Erythroblast (primary cell): ENCODE results near the gene CCDC33.

Experiments
- GATA1 ChIP-seq: IDR thresholded peaks from 2 replicates; pipeline ENCODE4 v1.6.1; 2011; ENCODE audit warnings: low read depth, mild to moderate bottlenecking, control low read depth, low read length, moderate library complexity
- POLR2A ChIP-seq: IDR thresholded peaks from 2 replicates; pipeline ENCODE4 v1.6.1; 2011; ENCODE audit warnings: mild to moderate bottlenecking, low read length

- TF ChIP-seq POLR2A (no peak), GATA1 (no peak)
Observed at GRCh38 chr15:74264081-74264501, 28.0 kb downstream of the CCDC33 start.
